Activated T-helper 2 cell treated with anti-CD3 and anti-CD28 coated beads, Interferon-gamma antibody, Interleukin-2, Interleukin-4, amounts not matched to agents 10 μg/mL and 5 μg/mL and 100 μg/mL, durations not matched to agents 14 hours and 24 hours and 36 hours (primary cell): ENCODE results near the gene WRAP53. TPM values are rescaled to one million over a fixed set of nuclear protein-coding genes. Genes with fewer than 3 reads are reported as not detected.

Source experiments
- DNase-seq: peaks from one replicate; pipeline ENCODE4 v3.0.0; 2021; ENCODE audit warnings: low spot score
- H3K27ac Mint-ChIP-seq: one replicate; pipeline ENCODE4 v1.8.0; 2021; ENCODE audit warnings: mixed read lengths
- H3K27me3 Mint-ChIP-seq: one replicate; pipeline ENCODE4 v1.8.0; 2021; ENCODE audit warnings: low read depth, mixed read lengths
- H3K36me3 Mint-ChIP-seq: one replicate; pipeline ENCODE4 v1.8.0; 2021; ENCODE audit warnings: low read depth, mixed read lengths
- H3K4me1 Mint-ChIP-seq: one replicate; pipeline ENCODE4 v1.8.0; 2021; ENCODE audit warnings: low read depth, mixed read lengths
- H3K4me3 Mint-ChIP-seq: one replicate; pipeline ENCODE4 v1.8.0; 2021; ENCODE audit warnings: low read depth, mild to moderate bottlenecking, moderate library complexity, mixed read lengths
- H3K9me3 Mint-ChIP-seq: one replicate; pipeline ENCODE4 v1.8.0; 2021; ENCODE audit warnings: mixed read lengths
- intact Hi-C: fragments of 100-400 bp; cut with micrococcal nuclease; formaldehyde crosslinking; loops from one replicate; pipeline ENCODE4 v1.15.1; 2023
- total RNA-seq: library from RNA; stranded (reverse); gene quantifications from 2 replicates; pipeline ENCODE4 v1.2.3, GENCODE V29; 2022

Gene WRAP53
- total RNA-seq, 1 donor from 2014 or later, result 33.2 TPM

GRCh38 chr17:7706631-7707354, 18.5 kb downstream of the WRAP53 start:
- no peak for DNase-seq
- H3K4me1 Mint-ChIP-seq, result peaks cover 19% of the 10 kb centered on the region
- no peak overlapping the region for H3K27ac Mint-ChIP-seq
- H3K36me3 Mint-ChIP-seq, result peaks cover 18% of the 10 kb centered on the region
- H3K4me3 Mint-ChIP-seq, result no peak overlapping the region
- intact Hi-C loops, result no loop called here
- no peaks in the 10 kb centered on the region for H3K9me3 Mint-ChIP-seq
- H3K27me3 Mint-ChIP-seq, result peaks cover 43% of the 10 kb centered on the region

- Mint-ChIP-seq H3K4me3 (no peak overlapping the region), H3K27ac (no peak overlapping the region), H3K27me3 (peaks cover 47% of the 10 kb centered on the region), H3K36me3 (peaks cover 15% of the 10 kb centered on the region), H3K4me1 (peaks cover 19% of the 10 kb centered on the region), H3K9me3 (no peaks in the 10 kb centered on the region)
- DNase-seq, result no peak
- intact Hi-C loops, result no loop called here
Measured at GRCh38 chr17:7707446-7707845, 19.2 kb downstream of the WRAP53 start.

GRCh38 chr17:7707858-7708750, 19.8 kb downstream of the WRAP53 start:
- H3K36me3 Mint-ChIP-seq, result peaks cover 10% of the 10 kb centered on the region
- no peak for DNase-seq
- no peaks in the 10 kb centered on the region for H3K9me3 Mint-ChIP-seq
- no peak overlapping the region for H3K27ac Mint-ChIP-seq
- H3K4me1 Mint-ChIP-seq, result peaks cover 19% of the 10 kb centered on the region
- intact Hi-C loops, result no loop called here
- no peak overlapping the region for H3K4me3 Mint-ChIP-seq
- H3K27me3 Mint-ChIP-seq, result peaks cover 52% of the 10 kb centered on the region

- Mint-ChIP-seq H3K9me3 (no peaks in the 10 kb centered on the region), H3K4me1 (peaks cover 19% of the 10 kb centered on the region), H3K4me3 (no peak overlapping the region), H3K27ac (no peak overlapping the region), H3K27me3 (peaks cover 52% of the 10 kb centered on the region), H3K36me3 (peaks cover under 1% of the 10 kb centered on the region)
- intact Hi-C loops, result no loop called here
- no peak for DNase-seq
Measured at GRCh38 chr17:7709031-7709430, 20.8 kb downstream of the WRAP53 start.

GRCh38 chr17:7710301-7710700, 22.0 kb downstream of the WRAP53 start:
- Mint-ChIP-seq H3K27me3 (peaks cover 51% of the 10 kb centered on the region), H3K36me3 (no peaks in the 10 kb centered on the region), H3K27ac (no peak overlapping the region), H3K4me3 (no peak overlapping the region), H3K4me1 (peaks cover 11% of the 10 kb centered on the region), H3K9me3 (no peaks in the 10 kb centered on the region)
- DNase-seq, result no peak
- intact Hi-C loops, result no loop called here

GRCh38 chr17:7711051-7711755, 22.9 kb downstream of the WRAP53 start:
- Mint-ChIP-seq H3K4me1 (peaks cover 11% of the 10 kb centered on the region), H3K9me3 (no peaks in the 10 kb centered on the region), H3K4me3 (no peak overlapping the region), H3K27me3 (peaks cover 52% of the 10 kb centered on the region), H3K27ac (no peak overlapping the region), H3K36me3 (no peaks in the 10 kb centered on the region)
- intact Hi-C loops, result no loop called here
- no peak for DNase-seq

GRCh38 chr17:7712111-7712771, 24.0 kb downstream of the WRAP53 start:
- no peaks in the 10 kb centered on the region for H3K9me3 Mint-ChIP-seq
- DNase-seq, result no peak
- H3K27ac Mint-ChIP-seq, result no peak overlapping the region
- H3K36me3 Mint-ChIP-seq, result no peaks in the 10 kb centered on the region
- no peak overlapping the region for H3K4me3 Mint-ChIP-seq
- peaks cover 50% of the 10 kb centered on the region for H3K27me3 Mint-ChIP-seq
- intact Hi-C loops, result no loop called here
- H3K4me1 Mint-ChIP-seq, result peaks cover 14% of the 10 kb centered on the region

GRCh38 chr17:7713782-7714181, 25.5 kb downstream of the WRAP53 start:
- peaks cover 23% of the 10 kb centered on the region for H3K4me1 Mint-ChIP-seq
- no peak overlapping the region for H3K4me3 Mint-ChIP-seq
- H3K9me3 Mint-ChIP-seq, result no peaks in the 10 kb centered on the region
- intact Hi-C loops, result no loop called here
- no peaks in the 10 kb centered on the region for H3K36me3 Mint-ChIP-seq
- DNase-seq, result no peak
- no peak overlapping the region for H3K27ac Mint-ChIP-seq
- H3K27me3 Mint-ChIP-seq, result peaks cover 56% of the 10 kb centered on the region

- Mint-ChIP-seq H3K27ac (no peak overlapping the region), H3K27me3 (peaks cover 67% of the 10 kb centered on the region), H3K36me3 (no peaks in the 10 kb centered on the region), H3K9me3 (no peaks in the 10 kb centered on the region), H3K4me1 (peaks cover 24% of the 10 kb centered on the region), H3K4me3 (no peak overlapping the region)
- intact Hi-C loops, result no loop called here
- no peak for DNase-seq
Measured at GRCh38 chr17:7714721-7715594, 26.7 kb downstream of the WRAP53 start.

- peaks cover 14% of the 10 kb centered on the region for H3K4me1 Mint-ChIP-seq
- H3K9me3 Mint-ChIP-seq, result no peaks in the 10 kb centered on the region
- no peaks in the 10 kb centered on the region for H3K36me3 Mint-ChIP-seq
- H3K27ac Mint-ChIP-seq, result no peak overlapping the region
- intact Hi-C loops, result no loop called here
- DNase-seq, result no peak
- H3K27me3 Mint-ChIP-seq, result peaks cover 75% of the 10 kb centered on the region
- H3K4me3 Mint-ChIP-seq, result no peak overlapping the region
Measured at GRCh38 chr17:7715936-7716886, 27.9 kb downstream of the WRAP53 start.
